Measurements from ENCODE around the gene E2F1.

The E2F1 gene

DNA sequence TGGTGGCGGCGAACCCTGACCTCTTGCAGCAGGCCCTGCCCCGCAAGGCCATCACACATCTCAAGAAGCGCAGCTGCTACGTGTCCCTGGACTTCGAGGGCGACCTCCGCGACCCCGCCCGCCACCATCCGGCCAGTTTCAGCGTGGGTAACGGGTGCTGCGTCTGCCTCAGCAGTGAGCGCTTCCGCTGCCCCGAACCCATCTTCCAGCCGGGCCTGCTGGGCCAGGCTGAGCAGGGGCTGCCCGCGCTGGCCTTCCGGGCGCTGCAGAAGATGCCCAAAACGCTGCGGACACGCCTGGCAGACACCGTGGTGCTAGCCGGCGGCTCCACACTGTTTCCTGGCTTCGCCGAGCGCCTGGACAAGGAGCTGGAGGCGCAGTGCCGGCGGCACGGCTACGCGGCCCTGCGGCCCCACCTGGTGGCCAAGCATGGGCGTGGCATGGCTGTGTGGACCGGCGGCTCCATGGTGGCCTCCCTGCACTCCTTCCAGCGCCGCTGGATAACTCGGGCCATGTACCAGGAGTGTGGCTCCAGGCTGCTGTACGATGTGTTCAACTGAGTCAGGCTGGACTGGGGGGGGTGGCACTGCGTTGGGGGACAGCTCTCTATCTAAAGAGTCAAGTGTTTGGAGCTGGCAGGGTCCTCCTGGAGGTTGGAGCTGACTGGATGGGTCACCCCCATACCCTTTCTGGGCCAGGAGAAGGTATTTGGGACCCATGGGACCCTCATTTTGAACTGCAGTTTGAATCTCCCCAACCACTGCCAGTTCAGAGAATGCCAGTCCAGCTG is 18.3 kb downstream of the E2F1 start:
- TF ChIP-seq, protein P1, sequence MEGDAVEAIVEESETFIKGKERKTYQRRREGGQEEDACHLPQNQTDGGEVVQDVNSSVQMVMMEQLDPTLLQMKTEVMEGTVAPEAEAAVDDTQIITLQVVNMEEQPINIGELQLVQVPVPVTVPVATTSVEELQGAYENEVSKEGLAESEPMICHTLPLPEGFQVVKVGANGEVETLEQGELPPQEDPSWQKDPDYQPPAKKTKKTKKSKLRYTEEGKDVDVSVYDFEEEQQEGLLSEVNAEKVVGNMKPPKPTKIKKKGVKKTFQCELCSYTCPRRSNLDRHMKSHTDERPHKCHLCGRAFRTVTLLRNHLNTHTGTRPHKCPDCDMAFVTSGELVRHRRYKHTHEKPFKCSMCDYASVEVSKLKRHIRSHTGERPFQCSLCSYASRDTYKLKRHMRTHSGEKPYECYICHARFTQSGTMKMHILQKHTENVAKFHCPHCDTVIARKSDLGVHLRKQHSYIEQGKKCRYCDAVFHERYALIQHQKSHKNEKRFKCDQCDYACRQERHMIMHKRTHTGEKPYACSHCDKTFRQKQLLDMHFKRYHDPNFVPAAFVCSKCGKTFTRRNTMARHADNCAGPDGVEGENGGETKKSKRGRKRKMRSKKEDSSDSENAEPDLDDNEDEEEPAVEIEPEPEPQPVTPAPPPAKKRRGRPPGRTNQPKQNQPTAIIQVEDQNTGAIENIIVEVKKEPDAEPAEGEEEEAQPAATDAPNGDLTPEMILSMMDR (IDR thresholded peaks at IDR 0.05; ENCODE audit: control insufficient read depth, insufficient read depth, low read depth, low read length, missing control alignments): peak; percentile 87
- no peak for DNase-seq (ENCODE audit: low read depth)
- H3K4me3 ChIP-seq (ENCODE audit: control insufficient read depth, low read depth, low read length): peak overlapping the region; percentile 43

DNA sequence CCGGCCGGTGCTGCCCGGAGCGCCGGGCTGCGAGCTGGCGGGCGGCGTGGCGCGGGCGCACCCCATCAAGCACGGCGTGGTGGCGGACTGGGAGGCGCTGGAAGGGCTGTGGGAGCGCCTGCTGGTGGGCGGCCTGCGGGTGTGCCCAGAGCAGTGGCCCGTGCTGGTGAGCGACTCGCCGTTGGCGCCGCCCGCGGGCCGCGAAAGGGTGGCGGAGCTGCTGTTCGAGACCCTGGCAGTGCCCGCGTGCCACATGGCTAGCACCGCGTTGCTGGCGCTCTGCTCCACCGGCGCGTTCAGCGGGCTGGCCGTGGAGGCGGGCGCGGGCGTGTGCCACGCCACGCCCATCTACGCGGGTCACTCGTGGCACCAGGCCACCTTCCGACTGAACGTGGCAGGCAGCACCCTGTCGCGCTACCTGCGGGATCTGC is 18.9 kb downstream of the E2F1 start:
- TF ChIP-seq, protein P1 (IDR thresholded peaks at IDR 0.05; ENCODE audit: control insufficient read depth, insufficient read depth, low read depth, low read length, missing control alignments): no peak
- peak overlapping the region; percentile 43 for H3K4me3 ChIP-seq (ENCODE audit: control insufficient read depth, low read depth, low read length)
- DNase-seq (ENCODE audit: low read depth): no peak

GRCh38 chr20:33666293-33667244 is 19.6 kb downstream of the E2F1 start, which contains the start of gene ACTL10:
Gene ACTL10 (plus strand): TSS chr20:33666943. CDS start chr20:33667498, 555 bp downstream.
- peak; percentile 91 for DNase-seq (ENCODE audit: low read depth)
- H3K4me3 ChIP-seq (ENCODE audit: control insufficient read depth, low read depth, low read length): peak within 1 kb of the TSS; percentile 43
- TF ChIP-seq, protein P1 (IDR thresholded peaks at IDR 0.05; ENCODE audit: control insufficient read depth, insufficient read depth, low read depth, low read length, missing control alignments): peak; percentile 51

GRCh38 chr20:33664762-33665144 is 21.4 kb downstream of the E2F1 start:
- DNase-seq (ENCODE audit: low read depth): no peak
- TF ChIP-seq, protein P1 (IDR thresholded peaks at IDR 0.05; ENCODE audit: control insufficient read depth, insufficient read depth, low read depth, low read length, missing control alignments): no peak
- no peak overlapping the region for H3K4me3 ChIP-seq (ENCODE audit: control insufficient read depth, low read depth, low read length)

GRCh38 chr20:33664085-33664761 is 22.0 kb downstream of the E2F1 start:
- H3K4me3 ChIP-seq (ENCODE audit: control insufficient read depth, low read depth, low read length): peak overlapping the region; percentile 96
- DNase-seq (ENCODE audit: low read depth): no peak
- TF ChIP-seq, protein P1 (IDR thresholded peaks at IDR 0.05; ENCODE audit: control insufficient read depth, insufficient read depth, low read depth, low read length, missing control alignments): no peak
